Fibroblast of mammary gland (primary cell): ENCODE measurements around the gene RABGAP1L.
"Not testable (repeated sequence)": the region's sequence is repeated elsewhere in the genome, so short reads cannot be mapped to it uniquely, and the experiment has no call there.

ENCODE experiments used
- DNase-seq: peaks from one replicate; pipeline ENCODE4 v3.0.0-alpha.2; 2010; ENCODE audit warnings: low read depth
- H3K4me3 ChIP-seq: 2 replicates; pipeline ENCODE4 v1.5.1; 2011; ENCODE audit warnings: low read depth, mild to moderate bottlenecking, low read length, moderate library complexity; ENCODE audit not compliant: control insufficient read depth
- CTCF ChIP-seq: conservative IDR thresholded peaks from 2 replicates; pipeline ENCODE4 v1.5.1; 2011; ENCODE audit warnings: low read depth, low read length, inconsistent platforms; ENCODE audit not compliant: control insufficient read depth, insufficient read depth

Gene RABGAP1L

GRCh38 chr1:174637487-174637886, 478.2 kb downstream of the RABGAP1L start:
- DNase-seq, result no peak
- TF ChIP-seq CTCF, result no peak
- no peak overlapping the region for H3K4me3 ChIP-seq

GRCh38 chr1:174639461-174639860, 480.1 kb downstream of the RABGAP1L start:
- no peak for TF ChIP-seq CTCF
- H3K4me3 ChIP-seq, result no peak overlapping the region
- no peak for DNase-seq

GRCh38 chr1:174640783-174641182, 481.5 kb downstream of the RABGAP1L start:
- no peak overlapping the region for H3K4me3 ChIP-seq
- DNase-seq, result no peak
- no peak for TF ChIP-seq CTCF

- H3K4me3 ChIP-seq, result no peak overlapping the region
- no peak for DNase-seq
- TF ChIP-seq CTCF, result no peak
These were observed 483.1 kb downstream of the RABGAP1L start for GRCh38 chr1:174642393-174642792.

GRCh38 chr1:174643206-174643605, 483.9 kb downstream of the RABGAP1L start:
- TF ChIP-seq CTCF, result no peak
- no peak overlapping the region for H3K4me3 ChIP-seq
- no peak for DNase-seq

GRCh38 chr1:174649572-174649971, 490.3 kb downstream of the RABGAP1L start:
- DNase-seq, result not testable (repeated sequence)

GRCh38 chr1:174652569-174653280, 493.4 kb downstream of the RABGAP1L start:
- no peak overlapping the region for H3K4me3 ChIP-seq
- no peak for TF ChIP-seq CTCF
- no peak for DNase-seq

More at GRCh38 chr1:174649572-174649971, 490.3 kb downstream of the RABGAP1L start:
- not testable (repeated sequence) for H3K4me3 ChIP-seq
